Measurements from ENCODE around the gene PPP1R11.

DNA sequence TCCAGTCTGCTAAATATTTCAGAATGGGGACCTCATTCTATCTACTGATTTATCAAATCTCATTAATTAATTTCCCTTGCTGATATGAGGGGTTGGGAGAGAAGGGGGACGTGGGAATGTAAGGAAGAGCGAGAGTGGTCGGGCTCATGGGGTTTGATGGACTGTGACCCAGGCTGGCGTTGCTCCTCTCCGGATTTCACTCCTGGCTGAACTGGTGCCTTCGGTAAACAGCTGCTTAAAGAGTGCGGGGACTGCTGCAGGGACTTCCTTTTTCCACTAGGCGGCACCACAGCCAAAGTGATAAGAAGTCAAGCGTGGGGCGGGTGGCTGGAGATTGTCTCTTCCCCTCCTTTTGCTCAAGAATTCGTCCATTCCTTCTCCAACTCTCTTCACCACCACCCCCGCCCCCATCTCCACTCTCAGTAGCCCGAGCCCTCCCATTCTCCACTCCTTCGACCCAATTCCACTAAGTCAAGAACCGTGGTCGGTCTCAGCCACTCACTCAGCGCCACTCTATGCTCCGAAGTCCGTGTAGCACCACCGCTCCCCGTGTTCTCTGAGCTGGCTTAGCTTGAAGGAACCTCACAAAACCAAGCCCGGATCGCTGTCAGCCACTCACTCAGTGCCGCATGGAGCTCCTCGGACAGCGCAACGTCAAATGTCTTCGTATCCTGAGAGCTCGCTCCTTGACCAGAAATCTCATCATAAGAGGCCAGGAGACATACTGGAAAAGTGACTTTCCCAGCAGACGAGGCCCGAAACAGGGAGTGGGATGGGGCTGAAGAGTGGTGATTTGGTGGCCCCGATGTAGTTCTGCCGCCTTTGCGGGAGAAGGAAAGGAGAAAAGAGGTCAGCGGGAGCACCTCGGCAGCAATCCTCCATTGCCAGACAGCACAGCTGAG is 36.2 kb downstream of the PPP1R11 start:
- TF ChIP-seq, protein P1, sequence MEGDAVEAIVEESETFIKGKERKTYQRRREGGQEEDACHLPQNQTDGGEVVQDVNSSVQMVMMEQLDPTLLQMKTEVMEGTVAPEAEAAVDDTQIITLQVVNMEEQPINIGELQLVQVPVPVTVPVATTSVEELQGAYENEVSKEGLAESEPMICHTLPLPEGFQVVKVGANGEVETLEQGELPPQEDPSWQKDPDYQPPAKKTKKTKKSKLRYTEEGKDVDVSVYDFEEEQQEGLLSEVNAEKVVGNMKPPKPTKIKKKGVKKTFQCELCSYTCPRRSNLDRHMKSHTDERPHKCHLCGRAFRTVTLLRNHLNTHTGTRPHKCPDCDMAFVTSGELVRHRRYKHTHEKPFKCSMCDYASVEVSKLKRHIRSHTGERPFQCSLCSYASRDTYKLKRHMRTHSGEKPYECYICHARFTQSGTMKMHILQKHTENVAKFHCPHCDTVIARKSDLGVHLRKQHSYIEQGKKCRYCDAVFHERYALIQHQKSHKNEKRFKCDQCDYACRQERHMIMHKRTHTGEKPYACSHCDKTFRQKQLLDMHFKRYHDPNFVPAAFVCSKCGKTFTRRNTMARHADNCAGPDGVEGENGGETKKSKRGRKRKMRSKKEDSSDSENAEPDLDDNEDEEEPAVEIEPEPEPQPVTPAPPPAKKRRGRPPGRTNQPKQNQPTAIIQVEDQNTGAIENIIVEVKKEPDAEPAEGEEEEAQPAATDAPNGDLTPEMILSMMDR (IDR thresholded peaks at IDR 0.05): peak; percentile 89
- no peak for TF ChIP-seq ZFX (IDR thresholded peaks at IDR 0.05; ENCODE audit: borderline replicate concordance)
